Activated naive CD8-positive, alpha-beta T cell (primary cell): ENCODE measurements around the gene NUP62.

ENCODE experiments used
- H3K27ac Mint-ChIP-seq: one replicate; pipeline ENCODE4 v1.8.0; 2021; ENCODE audit warnings: mixed read lengths
- H3K27me3 Mint-ChIP-seq: one replicate; pipeline ENCODE4 v1.8.0; 2021; ENCODE audit warnings: mixed read lengths
- H3K36me3 Mint-ChIP-seq: one replicate; pipeline ENCODE4 v1.8.0; 2021; ENCODE audit warnings: mixed read lengths
- H3K4me1 Mint-ChIP-seq: one replicate; pipeline ENCODE4 v1.8.0; 2021; ENCODE audit warnings: low read depth, mixed read lengths
- H3K4me3 Mint-ChIP-seq: one replicate; pipeline ENCODE4 v1.8.0; 2021; ENCODE audit warnings: mild to moderate bottlenecking, mixed read lengths
- H3K9me3 Mint-ChIP-seq: one replicate; pipeline ENCODE4 v1.8.0; 2021; ENCODE audit warnings: low read depth, mixed read lengths

The NUP62 gene

DNA sequence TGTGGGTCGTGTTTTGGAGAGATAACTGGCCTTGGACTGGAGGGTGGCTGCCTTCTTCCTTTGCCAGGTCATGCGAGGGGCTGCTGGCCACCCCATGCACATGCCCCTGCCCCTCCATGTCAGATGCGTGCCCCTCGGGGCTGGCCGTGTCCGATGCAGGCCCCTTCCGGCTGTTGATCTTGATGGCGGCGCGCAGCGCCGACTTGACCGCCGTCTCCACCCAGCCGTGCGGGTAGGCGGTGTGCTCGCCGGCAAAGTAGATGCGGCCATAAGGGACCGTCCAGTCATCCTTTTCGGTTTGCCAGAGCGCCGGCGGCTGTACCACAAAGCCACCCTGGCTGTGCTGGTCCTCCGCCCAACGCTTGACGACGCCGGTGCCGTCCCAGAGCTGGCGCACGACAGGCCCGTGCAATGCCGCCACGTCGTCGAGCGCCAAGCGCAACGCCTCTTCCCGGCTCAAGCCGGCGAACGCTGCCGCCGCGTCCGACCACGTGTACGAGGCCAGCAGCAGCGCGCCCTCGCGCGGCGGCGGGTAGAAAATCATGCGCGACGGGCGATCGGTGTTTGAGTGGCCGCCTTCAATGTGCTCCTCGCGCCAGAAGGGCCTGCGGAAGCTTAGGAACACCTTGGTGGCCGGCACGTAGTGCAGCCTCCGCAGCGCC is 39.5 kb downstream of the NUP62 start:
- peak overlapping the region; percentile 75 for H3K4me3 Mint-ChIP-seq
- H3K36me3 Mint-ChIP-seq = peaks cover 2% of the 10 kb centered on the region
- no peaks in the 10 kb centered on the region for H3K9me3 Mint-ChIP-seq
- no peaks in the 10 kb centered on the region for H3K27me3 Mint-ChIP-seq
- H3K27ac Mint-ChIP-seq = peak overlapping the region; percentile 58
- peaks cover 13% of the 10 kb centered on the region for H3K4me1 Mint-ChIP-seq

DNA sequence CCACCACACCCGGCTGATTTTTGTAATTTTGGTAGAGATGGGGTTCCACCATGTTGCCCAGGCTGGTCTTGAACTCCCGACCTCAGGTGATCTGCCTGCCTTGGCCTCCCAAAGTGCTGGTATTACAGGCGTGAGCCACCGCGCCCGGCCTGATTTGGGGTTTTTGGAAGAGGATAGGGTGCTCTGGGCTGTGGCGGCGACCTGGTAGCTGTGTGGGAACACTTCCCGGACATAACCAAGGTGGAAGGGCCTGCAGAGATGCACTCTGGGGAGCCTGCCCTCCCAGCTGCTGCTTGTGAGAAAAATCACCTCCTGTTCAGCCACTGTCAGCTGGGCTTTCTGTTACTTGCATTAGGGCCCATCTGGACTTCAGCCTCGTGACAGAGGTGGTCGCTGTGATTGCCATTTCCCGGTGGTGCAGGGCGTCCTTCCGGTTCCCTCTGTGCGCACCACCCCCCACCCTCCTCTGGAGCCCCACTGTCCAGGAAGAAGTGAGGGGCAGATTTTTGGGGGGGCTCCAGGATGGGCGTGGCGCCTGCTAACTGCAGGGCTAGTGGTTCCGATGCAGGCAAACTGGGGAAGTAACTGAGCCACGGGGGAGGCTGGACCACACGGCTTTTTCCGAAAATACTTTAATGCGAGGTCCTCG is 40.1 kb downstream of the NUP62 start:
- Mint-ChIP-seq H3K36me3 (peaks cover 2% of the 10 kb centered on the region), H3K27me3 (no peaks in the 10 kb centered on the region), H3K4me3 (peak overlapping the region; percentile 17), H3K4me1 (peaks cover 13% of the 10 kb centered on the region), H3K9me3 (no peaks in the 10 kb centered on the region), H3K27ac (no peak overlapping the region)

- Mint-ChIP-seq H3K36me3 (peaks cover 2% of the 10 kb centered on the region), H3K9me3 (no peaks in the 10 kb centered on the region), H3K4me1 (peaks cover 13% of the 10 kb centered on the region), H3K27ac (no peak overlapping the region), H3K4me3 (no peak overlapping the region), H3K27me3 (no peaks in the 10 kb centered on the region)
Observed at GRCh38 chr19:49888510-49888824, 40.8 kb downstream of the NUP62 start.

DNA sequence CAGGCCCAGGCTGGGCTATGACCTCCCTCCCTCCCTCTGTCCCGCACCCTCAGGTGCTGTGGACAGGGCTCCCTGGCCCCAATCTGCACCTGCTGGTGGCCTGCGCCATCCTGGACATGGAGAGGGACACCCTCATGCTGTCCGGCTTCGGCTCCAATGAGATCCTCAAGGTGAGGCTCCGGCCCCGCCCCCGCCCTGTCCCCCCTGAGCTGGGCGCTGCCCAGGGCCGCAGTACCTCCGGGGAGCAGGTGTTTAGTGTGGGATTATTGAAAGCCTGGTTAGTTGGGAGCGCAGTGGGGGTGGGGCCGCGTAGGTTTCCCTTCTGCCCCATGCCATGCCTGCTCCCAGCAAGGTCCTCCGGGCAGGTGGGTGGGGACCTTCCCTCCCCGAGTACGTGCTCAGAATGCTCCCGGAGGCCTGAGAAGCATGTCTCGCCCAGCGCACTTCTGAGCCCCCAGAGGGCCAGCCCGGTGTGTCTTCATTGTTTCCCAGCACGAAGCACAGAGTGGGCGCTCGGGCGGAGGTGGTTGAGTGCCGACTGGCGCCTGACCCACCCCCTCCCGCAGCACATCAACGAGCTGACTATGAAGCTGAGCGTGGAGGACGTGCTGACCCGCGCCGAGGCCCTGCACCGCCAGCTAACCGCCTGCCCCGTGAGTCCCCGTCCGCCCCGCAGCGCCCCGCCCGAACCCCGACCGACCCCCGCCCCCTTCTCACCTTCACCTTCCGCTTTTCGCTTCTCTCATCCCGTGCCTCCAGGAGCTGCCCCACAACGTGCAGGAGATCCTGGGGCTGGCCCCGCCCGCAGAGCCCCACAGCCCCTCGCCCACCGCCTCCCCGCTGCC is 41.4 kb downstream of the NUP62 start:
- Mint-ChIP-seq H3K4me3 (no peak overlapping the region), H3K9me3 (no peaks in the 10 kb centered on the region), H3K4me1 (peaks cover 11% of the 10 kb centered on the region), H3K27ac (no peak overlapping the region), H3K36me3 (peaks cover 2% of the 10 kb centered on the region), H3K27me3 (no peaks in the 10 kb centered on the region)

DNA sequence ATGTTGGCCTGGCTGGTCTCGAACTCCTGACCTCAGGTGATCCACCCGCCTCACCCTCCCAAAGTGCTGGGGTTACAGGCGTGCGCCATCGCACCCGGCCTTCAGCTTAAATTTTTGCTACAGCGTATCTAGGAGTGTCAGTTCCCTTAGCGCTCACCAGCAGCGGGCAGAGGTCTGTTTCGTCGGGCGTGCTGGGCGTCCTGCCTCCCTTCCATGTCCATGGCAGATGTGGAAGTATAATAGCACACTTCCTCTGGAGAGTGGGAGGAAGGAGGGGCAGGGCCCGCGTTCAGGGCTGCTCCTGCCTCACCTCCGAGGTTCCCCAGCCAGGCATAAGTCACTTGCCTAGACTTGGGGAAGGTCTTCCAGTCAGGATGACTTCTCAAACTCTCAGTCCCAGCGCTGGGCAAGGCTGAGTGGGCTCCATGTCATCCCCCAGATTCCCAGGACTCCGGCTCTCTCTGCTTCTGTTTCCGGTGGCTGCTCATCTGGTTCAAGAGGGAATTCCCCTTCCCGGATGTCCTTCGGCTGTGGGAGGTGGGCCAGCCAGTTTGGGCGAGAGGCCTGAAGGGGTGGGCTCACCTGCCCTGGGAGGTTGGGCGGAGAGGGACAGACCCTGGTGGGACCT is 42.2 kb downstream of the NUP62 start:
- H3K36me3 Mint-ChIP-seq = peaks cover 2% of the 10 kb centered on the region
- H3K9me3 Mint-ChIP-seq = no peaks in the 10 kb centered on the region
- H3K4me1 Mint-ChIP-seq = peaks cover 8% of the 10 kb centered on the region
- no peak overlapping the region for H3K4me3 Mint-ChIP-seq
- no peak overlapping the region for H3K27ac Mint-ChIP-seq
- H3K27me3 Mint-ChIP-seq = no peaks in the 10 kb centered on the region

DNA sequence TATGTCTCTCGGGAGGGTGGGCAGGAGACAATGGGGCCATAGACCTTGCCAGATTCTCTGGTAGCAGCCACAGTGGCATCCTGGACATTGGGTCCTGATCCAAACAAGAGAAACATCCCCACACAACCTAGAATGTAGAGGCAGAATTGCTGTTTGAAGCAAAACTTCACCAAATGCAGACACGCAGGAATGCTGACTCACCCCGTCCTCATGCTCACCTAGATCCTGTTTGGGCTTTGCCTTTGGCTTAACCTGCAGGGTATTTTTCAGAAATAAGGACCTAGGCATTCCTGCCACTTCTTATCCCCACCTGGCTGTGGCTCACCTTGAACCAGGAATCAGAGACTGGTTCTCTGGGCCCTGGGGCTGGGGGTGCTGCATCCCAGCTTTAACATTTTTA is 44.5 kb downstream of the NUP62 start:
- Mint-ChIP-seq H3K27me3 (no peaks in the 10 kb centered on the region), H3K36me3 (peaks cover 2% of the 10 kb centered on the region), H3K9me3 (no peaks in the 10 kb centered on the region), H3K27ac (peak overlapping the region; percentile 16), H3K4me1 (peaks cover 3% of the 10 kb centered on the region), H3K4me3 (no peak overlapping the region)

GRCh38 chr19:49884109-49884508 is 45.2 kb downstream of the NUP62 start:
- Mint-ChIP-seq H3K4me3 (no peak overlapping the region), H3K27ac (no peak overlapping the region), H3K4me1 (peaks cover 4% of the 10 kb centered on the region), H3K27me3 (no peaks in the 10 kb centered on the region), H3K9me3 (no peaks in the 10 kb centered on the region), H3K36me3 (peaks cover 2% of the 10 kb centered on the region)

DNA sequence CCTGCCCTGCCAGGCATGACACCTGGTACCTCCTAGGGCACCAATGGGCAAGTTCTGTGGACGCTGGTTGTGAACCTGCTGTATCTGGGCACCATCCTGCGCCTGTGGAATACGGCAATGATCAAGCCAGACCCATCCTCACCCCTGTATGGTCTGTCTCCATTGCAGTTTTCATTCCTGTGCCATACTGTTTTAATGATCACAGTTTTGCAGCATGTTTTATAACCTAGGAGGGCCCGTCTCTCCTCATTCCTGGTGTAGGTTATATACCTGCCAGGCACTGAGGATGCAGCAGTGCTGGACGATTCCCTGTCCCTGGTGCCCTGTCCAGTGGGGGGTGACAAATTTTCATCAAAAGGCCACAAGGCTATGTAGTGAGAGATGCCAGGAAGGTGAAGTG is 46.2 kb downstream of the NUP62 start:
- Mint-ChIP-seq H3K4me3 (no peak overlapping the region), H3K27ac (no peak overlapping the region), H3K9me3 (no peaks in the 10 kb centered on the region), H3K27me3 (no peaks in the 10 kb centered on the region), H3K4me1 (peaks cover 13% of the 10 kb centered on the region), H3K36me3 (peaks cover 2% of the 10 kb centered on the region)

DNA sequence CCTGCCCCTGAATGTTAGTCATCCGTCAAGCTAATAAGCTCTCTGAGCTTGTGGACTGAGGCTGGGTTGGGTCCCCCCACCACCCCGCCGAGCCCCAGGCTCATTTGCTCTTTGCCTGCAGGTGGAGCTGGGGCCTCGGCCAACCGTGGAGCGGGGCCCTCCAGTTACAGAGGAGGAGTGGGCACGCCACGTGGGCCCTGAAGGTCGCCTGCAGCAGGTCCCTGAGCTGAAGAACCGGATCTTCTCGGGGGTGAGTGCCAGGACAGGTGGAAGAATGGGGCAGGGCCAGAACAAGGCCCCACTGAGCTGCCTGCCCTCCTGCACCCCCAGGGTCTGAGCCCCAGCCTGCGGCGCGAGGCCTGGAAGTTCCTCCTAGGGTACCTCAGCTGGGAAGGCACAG is 46.7 kb downstream of the NUP62 start:
- peaks cover 2% of the 10 kb centered on the region for H3K36me3 Mint-ChIP-seq
- no peaks in the 10 kb centered on the region for H3K27me3 Mint-ChIP-seq
- no peak overlapping the region for H3K4me3 Mint-ChIP-seq
- H3K4me1 Mint-ChIP-seq = peaks cover 16% of the 10 kb centered on the region
- no peaks in the 10 kb centered on the region for H3K9me3 Mint-ChIP-seq
- no peak overlapping the region for H3K27ac Mint-ChIP-seq

GRCh38 chr19:49881672-49882394 is 47.5 kb downstream of the NUP62 start:
- no peak overlapping the region for H3K4me3 Mint-ChIP-seq
- H3K27ac Mint-ChIP-seq = no peak overlapping the region
- no peaks in the 10 kb centered on the region for H3K27me3 Mint-ChIP-seq
- no peaks in the 10 kb centered on the region for H3K9me3 Mint-ChIP-seq
- peaks cover 16% of the 10 kb centered on the region for H3K4me1 Mint-ChIP-seq
- peaks cover 2% of the 10 kb centered on the region for H3K36me3 Mint-ChIP-seq

- Mint-ChIP-seq H3K27ac (no peak overlapping the region), H3K27me3 (no peaks in the 10 kb centered on the region), H3K4me3 (no peak overlapping the region), H3K9me3 (no peaks in the 10 kb centered on the region), H3K36me3 (no peaks in the 10 kb centered on the region), H3K4me1 (peaks cover 16% of the 10 kb centered on the region)
Observed at GRCh38 chr19:49881186-49881585, 48.1 kb downstream of the NUP62 start.

GRCh38 chr19:49880162-49880869 is 49.0 kb downstream of the NUP62 start:
- H3K4me1 Mint-ChIP-seq = peaks cover 19% of the 10 kb centered on the region
- no peak overlapping the region for H3K27ac Mint-ChIP-seq
- no peaks in the 10 kb centered on the region for H3K9me3 Mint-ChIP-seq
- no peak overlapping the region for H3K4me3 Mint-ChIP-seq
- H3K36me3 Mint-ChIP-seq = no peaks in the 10 kb centered on the region
- no peaks in the 10 kb centered on the region for H3K27me3 Mint-ChIP-seq

DNA sequence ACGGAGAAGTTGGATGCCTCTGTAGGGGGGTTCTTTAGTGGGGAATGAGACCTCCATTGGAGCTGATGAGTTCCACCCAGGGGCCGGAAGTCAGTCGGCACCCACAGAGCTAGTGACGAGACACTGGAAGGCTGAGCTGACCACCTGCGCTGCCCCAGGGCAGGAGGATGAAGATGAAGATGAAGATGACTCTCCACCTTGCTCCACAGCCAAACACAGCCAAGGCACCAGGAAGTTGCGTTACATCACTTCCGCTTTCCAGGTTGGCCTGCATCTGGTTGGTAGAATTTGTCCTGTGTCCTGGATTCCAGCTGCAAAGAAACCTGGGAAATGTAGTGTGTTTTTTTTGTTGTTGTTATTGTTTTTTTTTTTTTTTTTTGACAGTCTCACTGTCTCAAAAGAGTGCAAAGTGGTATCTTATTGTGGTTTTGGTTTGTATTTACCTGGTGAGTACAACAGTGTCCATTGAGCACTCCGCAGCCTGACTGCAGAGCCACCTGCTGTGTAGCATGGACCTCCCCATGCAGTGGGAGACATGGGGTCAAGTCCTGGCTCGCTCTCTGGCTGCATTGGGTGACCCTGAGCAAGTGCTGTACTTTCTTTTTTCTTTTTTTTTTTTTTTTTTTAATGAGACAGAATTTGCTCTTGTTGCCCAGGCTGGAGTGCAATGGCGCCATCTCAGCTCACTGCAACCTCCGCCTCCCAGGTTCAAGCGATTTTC is 49.9 kb downstream of the NUP62 start:
- peaks cover 23% of the 10 kb centered on the region for H3K4me1 Mint-ChIP-seq
- no peak overlapping the region for H3K27ac Mint-ChIP-seq
- H3K36me3 Mint-ChIP-seq = no peaks in the 10 kb centered on the region
- no peaks in the 10 kb centered on the region for H3K9me3 Mint-ChIP-seq
- peak overlapping the region; percentile 5 for H3K4me3 Mint-ChIP-seq
- no peaks in the 10 kb centered on the region for H3K27me3 Mint-ChIP-seq

DNA sequence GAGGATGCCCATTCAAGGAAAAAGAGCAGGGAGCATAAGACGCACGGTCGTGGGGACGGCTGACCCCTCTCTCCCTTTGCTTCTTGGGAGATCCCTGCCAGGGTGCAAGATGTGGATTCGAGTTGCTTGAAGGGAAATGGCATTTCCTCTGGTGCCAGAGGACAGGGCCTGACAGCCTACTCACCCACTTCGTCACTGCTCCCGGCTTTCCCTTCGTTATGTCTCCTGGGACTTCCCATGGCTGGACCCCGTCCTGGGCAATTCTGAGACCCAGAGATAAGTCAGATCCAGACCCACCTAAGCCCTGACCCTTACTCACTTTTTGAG is 50.6 kb downstream of the NUP62 start:
- H3K9me3 Mint-ChIP-seq = no peaks in the 10 kb centered on the region

More for the DNA sequence above, 50.6 kb downstream of the NUP62 start:
- H3K27me3 Mint-ChIP-seq = no peaks in the 10 kb centered on the region
- no peak overlapping the region for H3K4me3 Mint-ChIP-seq
- H3K4me1 Mint-ChIP-seq = peaks cover 23% of the 10 kb centered on the region
- H3K36me3 Mint-ChIP-seq = no peaks in the 10 kb centered on the region
- no peak overlapping the region for H3K27ac Mint-ChIP-seq
